ENCODE data around the gene STARD3.

STARD3 gene

DNA sequence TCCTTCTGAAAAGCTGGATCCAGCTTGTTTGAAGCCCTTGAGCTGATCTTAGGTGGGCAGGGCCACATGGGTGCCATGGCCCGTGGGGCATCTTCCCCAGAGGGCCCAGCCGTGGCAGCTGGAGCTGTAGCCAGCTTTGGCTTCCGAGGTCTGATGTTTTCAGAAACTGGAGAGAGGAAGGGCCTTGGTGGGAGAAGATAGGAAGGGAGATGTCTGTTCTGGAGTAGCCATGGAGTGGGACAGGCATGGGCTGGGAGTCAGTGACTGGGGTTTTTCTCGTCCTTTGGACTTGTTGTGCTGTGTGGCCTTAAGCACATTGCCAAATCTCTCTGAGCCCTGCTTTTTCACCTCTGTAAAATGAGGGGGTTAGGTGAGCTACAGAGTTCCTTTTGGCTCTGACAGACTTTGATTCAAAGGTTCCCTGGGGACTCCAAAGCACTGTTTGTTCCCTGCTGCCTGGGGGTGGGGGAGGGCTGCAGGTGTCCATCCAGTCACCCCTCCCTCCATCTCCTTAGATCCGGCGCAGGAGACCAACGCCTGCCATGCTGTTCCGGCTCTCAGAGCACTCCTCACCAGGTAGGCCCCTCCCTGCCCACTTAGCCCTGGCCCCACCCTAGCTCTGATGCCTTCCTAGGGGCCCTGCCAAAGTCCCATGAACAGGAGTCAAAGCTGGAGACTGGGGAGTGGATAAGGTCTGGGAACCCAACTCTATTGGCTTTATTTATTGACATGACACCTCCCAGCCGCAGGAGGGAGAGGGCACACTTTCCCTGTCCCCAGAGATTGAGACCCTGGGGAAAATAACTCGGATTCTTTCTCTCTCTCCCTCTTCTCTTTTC lies 8.1 kb upstream of the STARD3 start:
- Histone ChIP-seq H3K4me2 (ENCODE audit: low read length) (no peak overlapping the region), H3K4me3 (ENCODE audit: low read depth, low read length, poor library complexity, severe bottlenecking) (no peak overlapping the region), H3K9ac (ENCODE audit: low read length) (no peak overlapping the region), H3K27me3 (ENCODE audit: insufficient read depth, low read length) (no peaks in the 10 kb centered on the region), H4K20me1 (ENCODE audit: insufficient read depth, low read length) (no peaks in the 10 kb centered on the region), H3K27ac (ENCODE audit: low read depth, low read length, poor library complexity, severe bottlenecking) (no peak overlapping the region), H3K9me2 (ENCODE audit: low read depth, low read length) (no peaks in the 10 kb centered on the region), H3K9me3 (ENCODE audit: low read length) (no peaks in the 10 kb centered on the region), H3K79me2 (ENCODE audit: insufficient read depth, low read length) (no peaks in the 10 kb centered on the region), H3K36me3 (ENCODE audit: insufficient read depth, low read length) (no peaks in the 10 kb centered on the region), H3K4me1 (ENCODE audit: insufficient read depth, low read length, severe bottlenecking) (no peaks in the 10 kb centered on the region), H3F3A (ENCODE audit: insufficient read depth, low read length) (no peaks in the 10 kb centered on the region), H2AFZ (ENCODE audit: low read length) (no peak overlapping the region)
- no peak for TF ChIP-seq EZH2 (IDR thresholded peaks at IDR 0.05; ENCODE audit: borderline replicate concordance, low read length)
- TF ChIP-seq, protein P1, sequence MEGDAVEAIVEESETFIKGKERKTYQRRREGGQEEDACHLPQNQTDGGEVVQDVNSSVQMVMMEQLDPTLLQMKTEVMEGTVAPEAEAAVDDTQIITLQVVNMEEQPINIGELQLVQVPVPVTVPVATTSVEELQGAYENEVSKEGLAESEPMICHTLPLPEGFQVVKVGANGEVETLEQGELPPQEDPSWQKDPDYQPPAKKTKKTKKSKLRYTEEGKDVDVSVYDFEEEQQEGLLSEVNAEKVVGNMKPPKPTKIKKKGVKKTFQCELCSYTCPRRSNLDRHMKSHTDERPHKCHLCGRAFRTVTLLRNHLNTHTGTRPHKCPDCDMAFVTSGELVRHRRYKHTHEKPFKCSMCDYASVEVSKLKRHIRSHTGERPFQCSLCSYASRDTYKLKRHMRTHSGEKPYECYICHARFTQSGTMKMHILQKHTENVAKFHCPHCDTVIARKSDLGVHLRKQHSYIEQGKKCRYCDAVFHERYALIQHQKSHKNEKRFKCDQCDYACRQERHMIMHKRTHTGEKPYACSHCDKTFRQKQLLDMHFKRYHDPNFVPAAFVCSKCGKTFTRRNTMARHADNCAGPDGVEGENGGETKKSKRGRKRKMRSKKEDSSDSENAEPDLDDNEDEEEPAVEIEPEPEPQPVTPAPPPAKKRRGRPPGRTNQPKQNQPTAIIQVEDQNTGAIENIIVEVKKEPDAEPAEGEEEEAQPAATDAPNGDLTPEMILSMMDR (IDR thresholded peaks at IDR 0.05; ENCODE audit: low read length), result no peak

DNA sequence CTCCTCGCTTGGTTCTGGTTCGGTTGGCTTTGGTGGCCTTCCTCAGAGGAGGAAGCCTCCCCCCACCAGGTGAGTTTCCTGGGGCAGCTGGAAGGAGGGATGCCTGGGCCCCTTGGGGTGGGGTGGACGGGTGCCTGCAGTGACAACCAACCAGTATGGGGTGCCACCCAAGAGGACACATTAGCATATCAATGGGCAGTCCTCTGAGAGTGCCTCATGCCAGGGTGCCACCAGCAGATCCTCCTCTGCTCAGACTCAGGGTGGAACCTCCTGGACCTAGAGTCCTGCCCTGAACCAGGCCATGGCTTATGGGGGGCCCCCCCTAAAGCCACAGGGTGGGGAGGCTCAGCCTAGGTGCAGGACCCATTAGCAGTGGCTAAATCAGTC lies 7.5 kb upstream of the STARD3 start:
- Histone ChIP-seq H3K9me3 (ENCODE audit: low read length) (no peaks in the 10 kb centered on the region), H3K9me2 (ENCODE audit: low read depth, low read length) (no peaks in the 10 kb centered on the region), H3K27ac (ENCODE audit: low read depth, low read length, poor library complexity, severe bottlenecking) (no peak overlapping the region), H3K9ac (ENCODE audit: low read length) (no peak overlapping the region), H3K4me3 (ENCODE audit: low read depth, low read length, poor library complexity, severe bottlenecking) (no peak overlapping the region), H3K4me2 (ENCODE audit: low read length) (no peak overlapping the region), H3K27me3 (ENCODE audit: insufficient read depth, low read length) (no peaks in the 10 kb centered on the region), H3F3A (ENCODE audit: insufficient read depth, low read length) (no peaks in the 10 kb centered on the region), H3K79me2 (ENCODE audit: insufficient read depth, low read length) (no peaks in the 10 kb centered on the region), H3K36me3 (ENCODE audit: insufficient read depth, low read length) (no peaks in the 10 kb centered on the region), H3K4me1 (ENCODE audit: insufficient read depth, low read length, severe bottlenecking) (no peaks in the 10 kb centered on the region), H4K20me1 (ENCODE audit: insufficient read depth, low read length) (no peaks in the 10 kb centered on the region), H2AFZ (ENCODE audit: low read length) (no peak overlapping the region)
- no peak for TF ChIP-seq EZH2 (IDR thresholded peaks at IDR 0.05; ENCODE audit: borderline replicate concordance, low read length)
- TF ChIP-seq, protein P1 (IDR thresholded peaks at IDR 0.05; ENCODE audit: low read length), result no peak

DNA sequence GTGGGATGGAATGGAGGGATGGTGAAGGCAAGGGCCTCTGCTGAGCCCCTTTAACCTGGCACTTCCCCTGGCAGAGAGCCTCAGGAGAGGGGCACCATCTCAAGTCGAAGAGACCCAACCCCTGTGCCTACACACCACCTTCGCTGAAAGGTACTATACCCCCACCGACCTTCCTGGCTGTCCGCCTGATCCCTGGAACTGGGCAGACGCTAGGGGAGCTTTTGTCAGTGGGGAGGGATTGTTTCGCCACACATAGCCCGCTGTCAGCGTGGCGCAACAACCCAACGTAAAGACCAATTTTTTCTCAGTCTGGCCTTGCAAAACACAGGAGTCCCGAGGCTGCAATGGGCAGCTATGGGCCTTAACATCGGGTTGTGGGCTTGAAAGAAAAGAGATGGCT lies 7.0 kb upstream of the STARD3 start:
- Histone ChIP-seq H2AFZ (ENCODE audit: low read length) (no peak overlapping the region), H3K27ac (ENCODE audit: low read depth, low read length, poor library complexity, severe bottlenecking) (no peak overlapping the region), H3K4me2 (ENCODE audit: low read length) (no peak overlapping the region), H3K36me3 (ENCODE audit: insufficient read depth, low read length) (no peaks in the 10 kb centered on the region), H3K9me2 (ENCODE audit: low read depth, low read length) (no peaks in the 10 kb centered on the region), H3F3A (ENCODE audit: insufficient read depth, low read length) (no peaks in the 10 kb centered on the region), H3K4me1 (ENCODE audit: insufficient read depth, low read length, severe bottlenecking) (no peaks in the 10 kb centered on the region), H3K79me2 (ENCODE audit: insufficient read depth, low read length) (no peaks in the 10 kb centered on the region), H3K4me3 (ENCODE audit: low read depth, low read length, poor library complexity, severe bottlenecking) (no peak overlapping the region), H3K9me3 (ENCODE audit: low read length) (no peaks in the 10 kb centered on the region), H3K9ac (ENCODE audit: low read length) (no peak overlapping the region), H4K20me1 (ENCODE audit: insufficient read depth, low read length) (no peaks in the 10 kb centered on the region), H3K27me3 (ENCODE audit: insufficient read depth, low read length) (no peaks in the 10 kb centered on the region)
- no peak for TF ChIP-seq EZH2 (IDR thresholded peaks at IDR 0.05; ENCODE audit: borderline replicate concordance, low read length)
- TF ChIP-seq, protein P1 (IDR thresholded peaks at IDR 0.05; ENCODE audit: low read length), result no peak
